Astrocyte (in vitro differentiated cells and primary cell): ENCODE results near the gene HDAC8.
"Not testable (repeated sequence)": the region's sequence is repeated elsewhere in the genome, so short reads cannot be mapped to it uniquely, and the experiment has no call there.

Experiments
- EZH2 ChIP-seq: IDR thresholded peaks from 2 replicates; pipeline ENCODE4 v1.6.1; 2012; ENCODE audit warnings: mild to moderate bottlenecking, low read length, inconsistent platforms; ENCODE audit not compliant: insufficient read depth
- TF ChIP-seq, protein P1 (sequence below): IDR thresholded peaks from 2 replicates; pipeline ENCODE4 v1.5.1; 2011; ENCODE audit warnings: low read depth, mild to moderate bottlenecking, inconsistent platforms, low read length, moderate library complexity; ENCODE audit not compliant: insufficient read depth

DNA sequence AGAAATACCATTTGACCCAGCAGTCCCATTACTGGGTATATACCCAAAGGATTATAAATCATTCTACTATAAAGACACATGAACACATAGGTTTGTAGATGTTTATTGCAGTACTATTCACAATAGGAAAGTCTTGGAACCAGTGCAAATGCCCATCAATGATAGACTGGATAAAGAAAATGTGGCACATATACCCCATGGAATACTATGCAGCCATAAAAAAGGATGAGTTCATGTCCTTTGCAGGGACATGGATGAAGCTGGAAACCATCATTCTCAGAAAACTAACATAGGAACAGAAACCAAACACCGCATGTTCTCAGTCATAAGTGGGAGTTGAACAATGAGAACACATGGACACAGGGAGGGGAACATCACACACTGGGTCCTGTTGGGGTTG, 123.6 kb downstream of the HDAC8 start:
- TF ChIP-seq, protein P1, sequence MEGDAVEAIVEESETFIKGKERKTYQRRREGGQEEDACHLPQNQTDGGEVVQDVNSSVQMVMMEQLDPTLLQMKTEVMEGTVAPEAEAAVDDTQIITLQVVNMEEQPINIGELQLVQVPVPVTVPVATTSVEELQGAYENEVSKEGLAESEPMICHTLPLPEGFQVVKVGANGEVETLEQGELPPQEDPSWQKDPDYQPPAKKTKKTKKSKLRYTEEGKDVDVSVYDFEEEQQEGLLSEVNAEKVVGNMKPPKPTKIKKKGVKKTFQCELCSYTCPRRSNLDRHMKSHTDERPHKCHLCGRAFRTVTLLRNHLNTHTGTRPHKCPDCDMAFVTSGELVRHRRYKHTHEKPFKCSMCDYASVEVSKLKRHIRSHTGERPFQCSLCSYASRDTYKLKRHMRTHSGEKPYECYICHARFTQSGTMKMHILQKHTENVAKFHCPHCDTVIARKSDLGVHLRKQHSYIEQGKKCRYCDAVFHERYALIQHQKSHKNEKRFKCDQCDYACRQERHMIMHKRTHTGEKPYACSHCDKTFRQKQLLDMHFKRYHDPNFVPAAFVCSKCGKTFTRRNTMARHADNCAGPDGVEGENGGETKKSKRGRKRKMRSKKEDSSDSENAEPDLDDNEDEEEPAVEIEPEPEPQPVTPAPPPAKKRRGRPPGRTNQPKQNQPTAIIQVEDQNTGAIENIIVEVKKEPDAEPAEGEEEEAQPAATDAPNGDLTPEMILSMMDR: not testable (repeated sequence)
- TF ChIP-seq EZH2: not testable (repeated sequence)
